Panc1 (cell line): ENCODE results near the gene DNASE1L1. TPM values are rescaled to one million over a fixed set of nuclear protein-coding genes. Genes with fewer than 3 reads are reported as not detected.

Experiments
- ATAC-seq: fragments of 200-7000 bp; cut with Tn5 transposase; 2 replicates; pipeline ENCODE4 v1.9.1; 2020; ENCODE audit warnings: mild to moderate bottlenecking, moderate library complexity
- BruUV-seq: library from RNA; stranded (reverse); fragments of 400-500 nt; replicated peaks from 2 replicates; lab custom pipeline; 2021; lab: Mats Ljungman, UMichigan
- CTCF ChIA-PET: fragments of 300-600 bp; sonication (Branson Sonifier 250); formaldehyde crosslinking; loops from one replicate; lab custom pipeline; 2022; ENCODE audit warnings: antibody characterized with exemption; lab: Charles Lee
- POLR2A ChIA-PET: fragments of 300-600 bp; sonication (Branson Sonifier 250); formaldehyde crosslinking; loops from one replicate; lab custom pipeline; 2022; ENCODE audit warnings: antibody characterized with exemption; lab: Charles Lee
- DNase-seq: peaks from one replicate; pipeline ENCODE4 v3.0.0-alpha.2; 2010; ENCODE audit warnings: low read depth, low spot score
- H3K27ac ChIP-seq: 2 replicates; pipeline ENCODE4 v1.5.1; 2011; ENCODE audit warnings: mild to moderate bottlenecking, low read length, inconsistent platforms
- H3K27me3 ChIP-seq: fragments of 200-500 bp; sonication (Bioruptor generic); 2 replicates; pipeline ENCODE4 v1.6.0; 2014; ENCODE audit warnings: low read length, inconsistent platforms; ENCODE audit not compliant: control insufficient read depth, insufficient read depth
- H3K36me3 ChIP-seq: fragments of 200-500 bp; sonication (Bioruptor generic); 2 replicates; pipeline ENCODE4 v1.5.1; 2014; ENCODE audit warnings: inconsistent platforms, mild to moderate bottlenecking, low read length, moderate library complexity; ENCODE audit not compliant: control insufficient read depth, insufficient read depth
- H3K4me1 ChIP-seq: 2 replicates; pipeline ENCODE4 v1.5.1; 2011; ENCODE audit warnings: inconsistent platforms, mild to moderate bottlenecking, low read length, moderate library complexity; ENCODE audit not compliant: control insufficient read depth, insufficient read depth
- H3K4me3 ChIP-seq, 2 experiments: 2 replicates each; pipeline ENCODE4 v1.5.1; 2011 to 2012; ENCODE audit warnings: low read depth in 2 of 2, low read length in 2 of 2, mild to moderate bottlenecking in 2 of 2, inconsistent platforms in 1 of 2, moderate library complexity in 1 of 2
- H3K9me3 ChIP-seq: fragments of 200-500 bp; sonication (Bioruptor generic); 2 replicates; pipeline ENCODE4 v1.5.1; 2014; ENCODE audit warnings: low read depth, mild to moderate bottlenecking, inconsistent platforms, low read length, moderate library complexity; ENCODE audit not compliant: control insufficient read depth, insufficient read depth
- CTCF ChIP-seq: fragments of 450-650 bp; IDR thresholded peaks from 2 replicates; pipeline ENCODE4 v1.5.1; 2017; ENCODE audit warnings: mild to moderate bottlenecking
- POLR2AphosphoS5 ChIP-seq: IDR thresholded peaks from 2 replicates; pipeline ENCODE4 v1.6.1; 2012; ENCODE audit warnings: mild to moderate bottlenecking, low read depth, low read length, moderate library complexity
- REST ChIP-seq, 2 experiments: IDR thresholded peaks; 2 replicates each; pipeline ENCODE4 v1.6.1; 2011 to 2012; ENCODE audit warnings: low read depth in 2 of 2, control low read depth in 1 of 2, low read length in 1 of 2, mild to moderate bottlenecking in 1 of 2, moderate library complexity in 1 of 2; ENCODE audit not compliant: insufficient read depth in 1 of 2
- SIN3A ChIP-seq: IDR thresholded peaks from 2 replicates; pipeline ENCODE4 v1.6.1; 2012; ENCODE audit warnings: low read depth, mild to moderate bottlenecking, low read length, moderate library complexity, borderline replicate concordance; ENCODE audit not compliant: insufficient read depth
- TCF7L2 ChIP-seq: IDR thresholded peaks from 2 replicates; pipeline ENCODE4 v1.6.1; 2011; ENCODE audit warnings: mild to moderate bottlenecking, low read depth, low read length, inconsistent platforms
- in situ Hi-C: cut with HindIII; loops from 2 replicates; pipeline ENCODE4 v1.10.0; 2016; ENCODE audit warnings: low sequenced_read_pairs, low pct_unique_long_range_greater_than_20kb
- intact Hi-C: fragments of 100-400 bp; cut with micrococcal nuclease; formaldehyde crosslinking; loops from one replicate; pipeline ENCODE4 v1.10.0; 2022; ENCODE audit not compliant: unreplicated experiment
- total RNA-seq: library from RNA; stranded (reverse); gene quantifications from one replicate; pipeline ENCODE4 v1.2.1, GENCODE V29; 2021; ENCODE audit not compliant: unreplicated experiment

DNASE1L1 gene
- total RNA-seq, 1 experiment from 2014 or later, result 60.4 TPM

GRCh38 chrX:154417157-154417556 is 8.1 kb upstream of the DNASE1L1 start:
- no TSS peak for BruUV-seq

GRCh38 chrX:154413142-154413541 is 4.1 kb upstream of the DNASE1L1 start:
- in situ Hi-C loops, result no loop called here
- Histone ChIP-seq H3K27me3 (no peaks in the 10 kb centered on the region), H3K4me1 (peaks cover 26% of the 10 kb centered on the region), H3K9me3 (no peaks in the 10 kb centered on the region), H3K27ac (no peak overlapping the region), H3K36me3 (no peaks in the 10 kb centered on the region), H3K4me3 (no peak overlapping the region)
- ATAC-seq (no peak), DNase-seq (no peak)
- ChIA-PET POLR2A (no interaction called here), CTCF (no interaction called here)
- intact Hi-C loops, result no loop called here
- BruUV-seq, result no TSS peak
- TF ChIP-seq REST (IDR thresholded peaks at IDR 0.05; ENCODE audit: insufficient read depth in 1 of 2, low read depth in 2 of 2, low read length in 1 of 2) (no peak), TCF7L2 (no peak), CTCF (no peak), POLR2AphosphoS5 (no peak), SIN3A (no peak)

More at GRCh38 chrX:154417157-154417556, 8.1 kb upstream of the DNASE1L1 start:
- ATAC-seq (no peak), DNase-seq (no peak)
- in situ Hi-C loops (no loop called here), intact Hi-C loops (no loop called here)
- ChIA-PET POLR2A (interaction anchor here (0.7 kb wide), 2 partner anchors 72 to 122 kb away, joined by 4 to 7 read pairs; no protein-coding TSS in a partner anchor), CTCF (no interaction called here)
- Histone ChIP-seq H3K4me3 (no peak overlapping the region), H3K9me3 (no peaks in the 10 kb centered on the region), H3K4me1 (peaks cover 9% of the 10 kb centered on the region), H3K36me3 (no peaks in the 10 kb centered on the region), H3K27ac (no peak overlapping the region), H3K27me3 (no peaks in the 10 kb centered on the region)
- TF ChIP-seq SIN3A (no peak), REST (IDR thresholded peaks at IDR 0.05; ENCODE audit: insufficient read depth in 1 of 2, low read depth in 2 of 2, low read length in 1 of 2) (no peak), CTCF (no peak), TCF7L2 (no peak)
